ENCODE results near the gene GALC. TPM values are rescaled to one million over a fixed set of nuclear protein-coding genes. Genes with fewer than 3 reads are reported as not detected.
"Not testable (repeated sequence)": the region's sequence is repeated elsewhere in the genome, so short reads cannot be mapped to it uniquely, and the experiment has no call there.

Gene GALC
- total RNA-seq, 4 donors from 2014 or later, result 11.8 to 40.2 (median 20.2) TPM

GRCh38 chr14:88026890-88027289 lies 33.9 kb upstream of the GALC start:
- TF ChIP-seq POLR2A (IDR thresholded peaks at IDR 0.05), result no peak
- H3K4me3 ChIP-seq, result no peak overlapping the region
- DNase-seq, result no peak
- H3K9me3 ChIP-seq, result no peaks in the 10 kb centered on the region
- no peaks in the 10 kb centered on the region for H3K4me1 ChIP-seq
- no peak overlapping the region for H3K27ac ChIP-seq
- no peaks in the 10 kb centered on the region for H3K27me3 ChIP-seq
- no peaks in the 10 kb centered on the region for H3K36me3 ChIP-seq
- intact Hi-C loops (cut with DNase I; ENCODE audit: low total_unique reads), result no loop called here

- Histone ChIP-seq H3K4me1 (no peaks in the 10 kb centered on the region), H3K4me3 (no peak overlapping the region), H3K27ac (no peak overlapping the region), H3K9me3 (no peaks in the 10 kb centered on the region), H3K36me3 (no peaks in the 10 kb centered on the region), H3K27me3 (no peaks in the 10 kb centered on the region)
- TF ChIP-seq, protein P1, sequence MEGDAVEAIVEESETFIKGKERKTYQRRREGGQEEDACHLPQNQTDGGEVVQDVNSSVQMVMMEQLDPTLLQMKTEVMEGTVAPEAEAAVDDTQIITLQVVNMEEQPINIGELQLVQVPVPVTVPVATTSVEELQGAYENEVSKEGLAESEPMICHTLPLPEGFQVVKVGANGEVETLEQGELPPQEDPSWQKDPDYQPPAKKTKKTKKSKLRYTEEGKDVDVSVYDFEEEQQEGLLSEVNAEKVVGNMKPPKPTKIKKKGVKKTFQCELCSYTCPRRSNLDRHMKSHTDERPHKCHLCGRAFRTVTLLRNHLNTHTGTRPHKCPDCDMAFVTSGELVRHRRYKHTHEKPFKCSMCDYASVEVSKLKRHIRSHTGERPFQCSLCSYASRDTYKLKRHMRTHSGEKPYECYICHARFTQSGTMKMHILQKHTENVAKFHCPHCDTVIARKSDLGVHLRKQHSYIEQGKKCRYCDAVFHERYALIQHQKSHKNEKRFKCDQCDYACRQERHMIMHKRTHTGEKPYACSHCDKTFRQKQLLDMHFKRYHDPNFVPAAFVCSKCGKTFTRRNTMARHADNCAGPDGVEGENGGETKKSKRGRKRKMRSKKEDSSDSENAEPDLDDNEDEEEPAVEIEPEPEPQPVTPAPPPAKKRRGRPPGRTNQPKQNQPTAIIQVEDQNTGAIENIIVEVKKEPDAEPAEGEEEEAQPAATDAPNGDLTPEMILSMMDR (IDR thresholded peaks at IDR 0.05), result no peak
- no peak for TF ChIP-seq POLR2A (IDR thresholded peaks at IDR 0.05)
- DNase-seq, result no peak
- intact Hi-C loops (cut with DNase I; ENCODE audit: low total_unique reads), result no loop called here
Observed at GRCh38 chr14:88025313-88025712, 32.3 kb upstream of the GALC start.

DNA sequence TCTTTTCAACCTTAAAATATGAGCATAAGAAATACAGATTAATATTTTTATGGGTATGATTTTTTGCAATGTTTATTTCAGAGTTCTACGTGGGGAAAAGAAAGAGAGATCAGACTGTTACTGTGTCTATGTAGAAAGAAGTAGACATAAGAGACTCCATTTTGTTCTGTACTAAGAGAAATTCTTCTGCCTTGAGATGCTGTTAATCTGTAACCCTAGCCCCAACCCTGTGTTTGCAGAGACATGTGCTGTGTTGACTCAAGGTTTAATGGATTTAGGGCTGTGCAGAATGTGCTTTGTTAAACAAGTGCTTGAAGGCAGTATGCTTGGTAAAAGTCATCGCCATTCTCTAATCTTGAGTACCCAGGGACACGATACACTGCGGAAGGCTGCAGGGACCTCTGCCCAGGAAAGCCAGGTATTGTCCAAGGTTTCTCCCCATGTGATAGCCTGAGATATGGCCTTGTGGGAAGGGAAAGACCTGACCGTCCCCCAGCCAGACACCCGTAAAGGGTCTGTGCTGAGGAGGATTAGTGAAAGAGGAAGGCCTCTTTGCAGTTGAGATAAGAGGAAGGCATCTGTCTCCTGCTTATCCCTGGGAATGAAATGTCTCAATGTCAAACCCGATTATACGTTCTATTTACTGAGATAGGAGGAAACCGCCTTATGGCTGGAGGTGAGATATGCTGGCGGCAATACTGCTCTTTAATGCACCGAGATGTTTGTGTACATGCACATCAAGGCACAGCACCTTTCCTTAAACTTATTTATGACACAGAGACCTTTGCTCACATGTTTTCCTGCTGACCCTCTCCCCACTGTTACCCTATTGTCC lies 31.5 kb upstream of the GALC start:
- H3K27ac ChIP-seq; H3K27me3 ChIP-seq; H3K4me1 ChIP-seq; H3K36me3 ChIP-seq; intact Hi-C loops (cut with DNase I; ENCODE audit: low total_unique reads); H3K4me3 ChIP-seq; H3K9me3 ChIP-seq; DNase-seq: not testable (repeated sequence)

DNA sequence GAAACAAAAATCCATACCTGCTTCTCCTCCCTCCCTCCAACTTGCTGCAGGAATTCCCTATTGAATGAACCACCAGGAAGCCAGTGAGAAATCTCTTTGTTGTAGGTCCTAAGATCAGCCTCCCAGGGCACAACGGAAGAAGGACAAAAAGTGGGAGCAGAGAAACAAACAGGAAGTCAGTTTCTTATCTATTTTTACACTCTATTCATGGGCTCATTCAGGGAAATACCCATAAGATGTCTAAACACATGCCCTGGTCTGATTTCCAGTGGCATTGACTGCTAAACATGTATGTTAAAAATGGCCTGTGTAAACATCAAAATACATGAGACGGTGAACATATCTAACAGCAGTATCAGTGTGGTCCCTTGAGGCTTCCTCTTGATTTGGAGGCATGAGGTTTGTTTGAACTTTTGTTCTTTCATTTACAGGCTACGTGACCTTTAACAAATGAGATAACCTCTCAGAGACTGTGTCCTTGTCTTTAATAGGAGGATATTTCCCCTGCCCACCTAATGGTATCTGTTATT lies 30.7 kb upstream of the GALC start:
- Histone ChIP-seq H3K36me3 (no peaks in the 10 kb centered on the region), H3K9me3 (no peaks in the 10 kb centered on the region), H3K27me3 (no peaks in the 10 kb centered on the region), H3K4me3 (no peak overlapping the region), H3K27ac (no peak overlapping the region), H3K4me1 (no peaks in the 10 kb centered on the region)
- no peak for DNase-seq
- TF ChIP-seq POLR2A (IDR thresholded peaks at IDR 0.05), result no peak
- TF ChIP-seq, protein P1 (IDR thresholded peaks at IDR 0.05), result no peak
- intact Hi-C loops (cut with DNase I; ENCODE audit: low total_unique reads), result no loop called here

- H3K9me3 ChIP-seq, result no peaks in the 10 kb centered on the region
Observed at GRCh38 chr14:88017535-88017934, 24.6 kb upstream of the GALC start.

GRCh38 chr14:88016768-88017167 lies 23.8 kb upstream of the GALC start:
- no peak for DNase-seq
- intact Hi-C loops (cut with DNase I; ENCODE audit: low total_unique reads), result no loop called here
- TF ChIP-seq, protein P1 (IDR thresholded peaks at IDR 0.05), result no peak
- Histone ChIP-seq H3K4me1 (no peaks in the 10 kb centered on the region), H3K27me3 (no peaks in the 10 kb centered on the region), H3K36me3 (no peaks in the 10 kb centered on the region), H3K9me3 (no peaks in the 10 kb centered on the region), H3K4me3 (no peak overlapping the region), H3K27ac (no peak overlapping the region)

More at GRCh38 chr14:88017535-88017934, 24.6 kb upstream of the GALC start:
- TF ChIP-seq, protein P1 (IDR thresholded peaks at IDR 0.05), result no peak
- TF ChIP-seq POLR2A (IDR thresholded peaks at IDR 0.05), result no peak
- Histone ChIP-seq H3K4me1 (no peaks in the 10 kb centered on the region), H3K36me3 (no peaks in the 10 kb centered on the region), H3K27ac (no peak overlapping the region), H3K4me3 (no peak overlapping the region), H3K27me3 (no peaks in the 10 kb centered on the region)
- DNase-seq, result no peak
- intact Hi-C loops (cut with DNase I; ENCODE audit: low total_unique reads), result no loop called here
